HepG2 (cell line): ENCODE data around the gene ZBTB7C. TPM values are rescaled to one million over a fixed set of nuclear protein-coding genes. Genes with fewer than 3 reads are reported as not detected.

Experiments
- ATAC-seq: fragments of 200-7000 bp; cut with Tn5 transposase; 3 replicates; pipeline ENCODE4 v1.9.1; 2020; ENCODE audit warnings: mild to moderate bottlenecking, moderate library complexity
- BruUV-seq: library from RNA; stranded (reverse); fragments of 400-500 nt; replicated peaks from 2 replicates; lab custom pipeline; 2021; lab: Mats Ljungman, UMichigan
- CTCF ChIA-PET: fragments of 300-600 bp; formaldehyde crosslinking; extraction: SDS; loops from one replicate; lab custom pipeline; 2021; ENCODE audit warnings: low total read pairs, inconsistent platforms, low intra/inter-chr PET ratio; lab: Yijun Ruan, JAX
- POLR2A ChIA-PET: fragments of 350-600 bp; sonication (Branson Sonifier 250); formaldehyde crosslinking; loops from one replicate; lab custom pipeline; 2020; ENCODE audit warnings: antibody characterized with exemption, inconsistent platforms; lab: Yijun Ruan, JAX
- DNase-seq: peaks from one replicate; pipeline ENCODE4 v3.0.0-alpha.2; 2015; ENCODE audit warnings: low spot score
- FAIRE-seq: peaks from 3 replicates; lab custom pipeline; 2011; peaks lifted over from hg19 to GRCh38; lab: Jason Lieb, UNC
- H2AFZ ChIP-seq: one replicate; pipeline ENCODE4 v1.6.1; 2011; ENCODE audit warnings: low read length, inconsistent platforms
- H3K27ac ChIP-seq: fragments of 300-600 bp; 3 replicates; pipeline ENCODE4 v1.8.0; 2011; ENCODE audit warnings: mixed run types, mild to moderate bottlenecking, mixed read lengths, low read length, inconsistent platforms; ENCODE audit not compliant: insufficient read depth; ENCODE audit errors: extremely low read length
- H3K27me3 ChIP-seq, 2 experiments: fragments of 200-600 bp in 1 of 2; 2 replicates in 1 of 2; 3 replicates in 1 of 2; pipeline versions ENCODE4 v1.6.0 to v1.8.0; 2011; ENCODE audit warnings: low read length in 2 of 2, mild to moderate bottlenecking in 2 of 2, moderate library complexity in 2 of 2, inconsistent platforms in 1 of 2; ENCODE audit not compliant: insufficient read depth in 2 of 2, control insufficient read depth in 1 of 2
- H3K36me3 ChIP-seq, 2 experiments: fragments of 200-600 bp in 1 of 2; replicated peaks in 1 of 2; 2 replicates in 1 of 2; 3 replicates in 1 of 2; pipeline versions ENCODE4 v1.5.1 to v1.8.0; 2011; ENCODE audit warnings: low read length in 2 of 2, inconsistent platforms in 1 of 2; ENCODE audit not compliant: insufficient read depth in 2 of 2, control insufficient read depth in 1 of 2
- H3K4me1 ChIP-seq: 2 replicates; pipeline ENCODE4 v1.5.1; 2012; ENCODE audit warnings: low read length, inconsistent platforms; ENCODE audit not compliant: insufficient read depth
- H3K4me2 ChIP-seq: 2 replicates; pipeline ENCODE4 v1.6.0; 2011; ENCODE audit warnings: low read depth, low read length, inconsistent platforms
- H3K4me3 ChIP-seq, 3 experiments: fragments of 200-600 bp in 1 of 3; sonication (generic), shearing (Covaris generic) in 1 of 3; replicated peaks in 1 of 3; 2 replicates each; pipeline ENCODE4 v1.5.1; 2011 to 2016; ENCODE audit warnings: low read length in 3 of 3, inconsistent platforms in 2 of 3, low read depth in 2 of 3, mild to moderate bottlenecking in 2 of 3, control low read depth in 1 of 3, mixed read lengths in 1 of 3; ENCODE audit not compliant: insufficient read depth in 1 of 3
- H3K79me2 ChIP-seq: one replicate; pipeline ENCODE4 v1.6.1; 2011; ENCODE audit warnings: low read length, inconsistent platforms; ENCODE audit not compliant: insufficient read depth
- H3K9ac ChIP-seq: 2 replicates; pipeline ENCODE4 v1.6.0; 2011; ENCODE audit warnings: mild to moderate bottlenecking, low read depth, low read length, inconsistent platforms; ENCODE audit not compliant: insufficient read depth
- H3K9me3 ChIP-seq: 2 replicates; pipeline ENCODE4 v1.5.1; 2012; ENCODE audit warnings: mild to moderate bottlenecking, low read length
- H4K20me1 ChIP-seq: 2 replicates; pipeline ENCODE4 v1.6.0; 2011; ENCODE audit warnings: inconsistent platforms, mild to moderate bottlenecking, low read length, moderate library complexity; ENCODE audit not compliant: insufficient read depth
- EHMT2 ChIP-seq: fragments of 200-600 bp; sonication (generic); IDR thresholded peaks from 2 replicates; pipeline ENCODE4 v1.7.0; 2017; ENCODE audit warnings: antibody characterized with exemption, low read depth, low read length, borderline replicate concordance
- HNRNPH1 ChIP-seq: fragments of 200-400 bp; formaldehyde crosslinking; optimal IDR thresholded peaks from 2 replicates; pipeline ENCODE3; 2017; ENCODE audit warnings: mild to moderate bottlenecking, low read depth, low read length
- HNRNPLL ChIP-seq: fragments of 200-400 bp; formaldehyde crosslinking; IDR thresholded peaks from 2 replicates; pipeline ENCODE4 v1.6.1; 2017; ENCODE audit warnings: mild to moderate bottlenecking, low read depth, low read length; ENCODE audit not compliant: poor library complexity, severe bottlenecking
- MEF2D ChIP-seq: sonication (generic); formaldehyde crosslinking; IDR thresholded peaks from 2 replicates; pipeline ENCODE4 v1.5.1; 2020; ENCODE audit warnings: mild to moderate bottlenecking, missing genetic modification reagents
- NAIF1 ChIP-seq: sonication (generic); formaldehyde crosslinking; IDR thresholded peaks from 2 replicates; pipeline ENCODE4 v1.5.0; 2020; ENCODE audit warnings: mild to moderate bottlenecking, missing genetic modification reagents, borderline replicate concordance
- RFXANK ChIP-seq: IDR thresholded peaks from 2 replicates; pipeline ENCODE4 v1.6.1; 2016
- RXRB ChIP-seq: IDR thresholded peaks from 2 replicates; pipeline ENCODE4 v1.6.1; 2016; ENCODE audit warnings: borderline replicate concordance, missing genetic modification reagents, missing compliant biosample characterization
- ZBTB7A ChIP-seq: sonication (generic); formaldehyde crosslinking; IDR thresholded peaks from 2 replicates; pipeline ENCODE4 v1.8.0; 2022; ENCODE audit warnings: mild to moderate bottlenecking, missing genetic modification reagents
- ZFP82 ChIP-seq: sonication (generic); formaldehyde crosslinking; IDR thresholded peaks from 2 replicates; pipeline ENCODE4 v1.5.1; 2020; ENCODE audit warnings: mild to moderate bottlenecking, missing genetic modification reagents, borderline replicate concordance
- ZNF180 ChIP-seq: sonication (generic); formaldehyde crosslinking; IDR thresholded peaks from 2 replicates; pipeline ENCODE4 v1.4.0; 2020; ENCODE audit warnings: low read depth, missing genetic modification reagents, borderline replicate concordance
- ZNF510 ChIP-seq: sonication (generic); formaldehyde crosslinking; IDR thresholded peaks from 2 replicates; pipeline ENCODE4 v1.4.0; 2020; ENCODE audit warnings: low read depth, mild to moderate bottlenecking, missing genetic modification reagents
- ZNF547 ChIP-seq: sonication (generic); formaldehyde crosslinking; IDR thresholded peaks from 2 replicates; pipeline ENCODE4 v1.5.1; 2020; ENCODE audit warnings: mild to moderate bottlenecking, missing genetic modification reagents
- WGBS: methylation state at CpG from one replicate; pipeline ENCODE4 v1.1.6; 2017; ENCODE audit warnings: low lambda C conversion rate; 5-methylcytosine and 5-hydroxymethylcytosine counted together
- in situ Hi-C: cut with HindIII; loops from 2 replicates; pipeline ENCODE4 v1.10.0; 2017; ENCODE audit warnings: low pct_unique_long_range_greater_than_20kb; ENCODE audit not compliant: extremely low pct_ligation_motif_present
- intact Hi-C: fragments of 100-400 bp; cut with micrococcal nuclease; formaldehyde crosslinking; loops from one replicate; pipeline ENCODE4 v1.10.0; 2022; ENCODE audit not compliant: unreplicated experiment
- polyA plus RNA-seq, 8 experiments: library from polyadenylated mRNA; depleted of rRNA in 3 of 8; stranded (reverse) in 7 of 8; unstranded in 1 of 8; fragments of >200 nt; fragmentation: Illumina TruSeq in 4 of 8; extraction: Trizol in 4 of 8; gene quantifications; 2 replicates each; pipeline versions ENCODE4 v1.2.1 to v1.2.3, GENCODE V29; 2011 to 2016; ENCODE audit warnings: low read depth in 4 of 8, missing spikeins in 1 of 8, mixed read lengths in 1 of 8; ENCODE audit not compliant: insufficient read depth in 1 of 8
- total RNA-seq, 5 experiments: library from RNA; depleted of rRNA; stranded (reverse); fragments of >200 nt; fragmentation: Illumina TruSeq; extraction: Trizol; gene quantifications; 2 replicates each; pipeline ENCODE4 v1.2.3, GENCODE V29; 2016; ENCODE audit warnings: low read depth in 1 of 5
- TF ChIP-seq, protein P1 (sequence below): sonication (generic); formaldehyde crosslinking; IDR thresholded peaks from 2 replicates; pipeline ENCODE4 v1.5.0; 2020; ENCODE audit warnings: mild to moderate bottlenecking, missing genetic modification reagents
- TF ChIP-seq, protein P2 (sequence below): IDR thresholded peaks from 2 replicates; pipeline ENCODE4 v1.6.1; 2012; ENCODE audit warnings: inconsistent platforms
- TF ChIP-seq, protein P3 (sequence below): sonication (generic); formaldehyde crosslinking; IDR thresholded peaks from 2 replicates; pipeline ENCODE4 v1.8.0; 2023; ENCODE audit warnings: mild to moderate bottlenecking, missing genetic modification reagents
- TF ChIP-seq, protein P4 (sequence below): sonication (generic); formaldehyde crosslinking; IDR thresholded peaks from 2 replicates; pipeline ENCODE4 v1.4.0; 2020; ENCODE audit warnings: low read depth, missing genetic modification reagents

ZBTB7C gene
- total and polyA plus RNA-seq, 2 of the 13 experiments (the other 11 are each of a cell fraction or from before 2014, with no cell fraction given) = 0.01 to 0.04 TPM

DNA sequence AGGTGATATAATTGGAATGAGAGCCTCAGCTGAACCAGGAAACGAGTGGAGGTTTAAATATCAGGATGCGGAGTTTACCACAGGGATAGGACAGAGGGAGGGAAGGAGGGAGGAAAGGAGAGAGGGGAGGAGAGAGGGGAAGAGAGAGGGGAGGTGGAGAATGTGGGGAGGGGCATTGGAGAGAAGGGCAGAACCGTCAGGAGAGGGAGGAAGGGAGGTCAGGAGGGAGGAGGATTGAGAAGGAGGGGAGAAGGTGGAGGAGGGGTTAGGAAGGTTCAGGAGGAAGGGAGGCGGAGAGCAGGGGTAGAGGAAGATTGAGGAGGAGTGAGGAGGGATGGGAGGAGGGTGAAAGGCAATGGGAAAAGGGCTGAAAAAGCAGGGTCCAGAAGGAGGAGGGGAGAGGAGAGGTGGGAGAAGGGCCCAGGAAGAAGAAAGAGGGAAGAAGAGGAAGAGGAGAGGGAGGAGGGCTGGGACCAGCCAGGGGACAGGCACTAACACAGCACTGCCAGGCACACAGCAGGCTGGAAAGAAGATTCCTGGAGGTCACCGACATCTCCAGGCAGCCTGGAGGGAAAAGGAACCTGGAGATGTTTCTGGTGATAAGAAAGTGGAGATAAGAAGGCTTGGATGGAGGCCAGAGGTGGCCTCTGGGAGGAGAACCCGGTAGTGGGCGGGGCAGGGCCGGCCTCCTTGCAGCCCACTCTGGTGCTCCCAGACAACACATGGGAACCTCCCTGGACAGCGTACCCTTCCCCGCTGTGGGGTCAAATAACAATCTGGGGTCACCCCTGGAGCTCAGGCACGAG, 302.0 kb downstream of the ZBTB7C start (continued):
- TF ChIP-seq, protein P1, sequence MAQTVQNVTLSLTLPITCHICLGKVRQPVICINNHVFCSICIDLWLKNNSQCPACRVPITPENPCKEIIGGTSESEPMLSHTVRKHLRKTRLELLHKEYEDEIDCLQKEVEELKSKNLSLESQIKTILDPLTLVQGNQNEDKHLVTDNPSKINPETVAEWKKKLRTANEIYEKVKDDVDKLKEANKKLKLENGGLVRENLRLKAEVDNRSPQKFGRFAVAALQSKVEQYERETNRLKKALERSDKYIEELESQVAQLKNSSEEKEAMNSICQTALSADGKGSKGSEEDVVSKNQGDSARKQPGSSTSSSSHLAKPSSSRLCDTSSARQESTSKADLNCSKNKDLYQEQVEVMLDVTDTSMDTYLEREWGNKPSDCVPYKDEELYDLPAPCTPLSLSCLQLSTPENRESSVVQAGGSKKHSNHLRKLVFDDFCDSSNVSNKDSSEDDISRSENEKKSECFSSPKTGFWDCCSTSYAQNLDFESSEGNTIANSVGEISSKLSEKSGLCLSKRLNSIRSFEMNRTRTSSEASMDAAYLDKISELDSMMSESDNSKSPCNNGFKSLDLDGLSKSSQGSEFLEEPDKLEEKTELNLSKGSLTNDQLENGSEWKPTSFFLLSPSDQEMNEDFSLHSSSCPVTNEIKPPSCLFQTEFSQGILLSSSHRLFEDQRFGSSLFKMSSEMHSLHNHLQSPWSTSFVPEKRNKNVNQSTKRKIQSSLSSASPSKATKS (CRISPR knock-in tag) = no peak
- TF ChIP-seq RFXANK (CRISPR knock-in tag) = no peak
- TF ChIP-seq EHMT2 = no peak
- no peak for TF ChIP-seq HNRNPH1

DNA sequence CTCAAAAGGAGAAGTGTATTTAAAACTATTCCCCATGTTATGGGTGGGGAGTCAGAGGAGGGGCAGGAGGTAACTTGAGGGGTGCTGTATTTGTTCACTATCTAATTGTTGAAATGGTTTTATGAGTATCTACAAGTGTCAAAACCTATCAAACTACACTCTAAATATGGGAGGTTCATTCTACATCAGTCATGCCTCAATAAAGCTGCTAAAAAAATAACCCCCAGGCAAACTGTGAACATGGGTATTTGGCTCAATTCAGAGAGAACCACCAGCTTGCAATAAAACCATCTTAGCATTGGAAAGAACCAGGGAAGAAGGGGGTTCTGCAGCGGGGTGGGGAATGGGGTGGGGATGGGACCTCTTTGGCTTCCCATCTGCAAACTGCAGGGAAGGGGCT, 302.7 kb downstream of the ZBTB7C start:
- BruUV-seq = no TSS peak
- DNase-seq = no peak
- no peak for ATAC-seq
- H2AFZ ChIP-seq = no peak overlapping the region
- POLR2A ChIA-PET = no interaction called here
- H3K27ac ChIP-seq = no peak overlapping the region
- no peaks in the 10 kb centered on the region for H3K36me3 ChIP-seq
- no peak overlapping the region for H3K4me2 ChIP-seq
- intact Hi-C loops (no loop called here), in situ Hi-C loops (no loop called here)
- H3K27me3 ChIP-seq = peaks cover 2 to 18% of the 10 kb centered on the region in 2 experiments; a peak in 3 of 5 replicates
- H3K9ac ChIP-seq = no peak overlapping the region
- H4K20me1 ChIP-seq = no peaks in the 10 kb centered on the region
- no peak overlapping the region for H3K4me3 ChIP-seq
- H3K4me1 ChIP-seq = no peaks in the 10 kb centered on the region
- H3K9me3 ChIP-seq = no peaks in the 10 kb centered on the region
- CTCF ChIA-PET = no interaction called here
- no peaks in the 10 kb centered on the region for H3K79me2 ChIP-seq
- no peak for FAIRE-seq
- WGBS = 0% methylated on average over 1 of the region's 1 CpG
- TF ChIP-seq ZFP82 (CRISPR knock-in tag) (no peak), ZNF180 (no peak), RXRB (no peak), ZBTB7A (CRISPR knock-in tag) (no peak), HNRNPLL (no peak), NAIF1 (CRISPR knock-in tag) (no peak), MEF2D (CRISPR knock-in tag) (no peak), ZNF510 (CRISPR knock-in tag) (no peak), ZNF547 (no peak)
- TF ChIP-seq, protein P2, sequence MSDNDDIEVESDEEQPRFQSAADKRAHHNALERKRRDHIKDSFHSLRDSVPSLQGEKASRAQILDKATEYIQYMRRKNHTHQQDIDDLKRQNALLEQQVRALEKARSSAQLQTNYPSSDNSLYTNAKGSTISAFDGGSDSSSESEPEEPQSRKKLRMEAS = no peak
- TF ChIP-seq, protein P3, sequence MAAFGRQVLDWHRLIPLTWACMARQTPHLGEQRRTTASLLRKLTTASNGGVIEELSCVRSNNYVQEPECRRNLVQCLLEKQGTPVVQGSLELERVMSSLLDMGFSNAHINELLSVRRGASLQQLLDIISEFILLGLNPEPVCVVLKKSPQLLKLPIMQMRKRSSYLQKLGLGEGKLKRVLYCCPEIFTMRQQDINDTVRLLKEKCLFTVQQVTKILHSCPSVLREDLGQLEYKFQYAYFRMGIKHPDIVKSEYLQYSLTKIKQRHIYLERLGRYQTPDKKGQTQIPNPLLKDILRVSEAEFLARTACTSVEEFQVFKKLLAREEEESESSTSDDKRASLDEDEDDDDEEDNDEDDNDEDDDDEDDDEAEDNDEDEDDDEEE (CRISPR knock-in tag) = no peak
- TF ChIP-seq, protein P4, sequence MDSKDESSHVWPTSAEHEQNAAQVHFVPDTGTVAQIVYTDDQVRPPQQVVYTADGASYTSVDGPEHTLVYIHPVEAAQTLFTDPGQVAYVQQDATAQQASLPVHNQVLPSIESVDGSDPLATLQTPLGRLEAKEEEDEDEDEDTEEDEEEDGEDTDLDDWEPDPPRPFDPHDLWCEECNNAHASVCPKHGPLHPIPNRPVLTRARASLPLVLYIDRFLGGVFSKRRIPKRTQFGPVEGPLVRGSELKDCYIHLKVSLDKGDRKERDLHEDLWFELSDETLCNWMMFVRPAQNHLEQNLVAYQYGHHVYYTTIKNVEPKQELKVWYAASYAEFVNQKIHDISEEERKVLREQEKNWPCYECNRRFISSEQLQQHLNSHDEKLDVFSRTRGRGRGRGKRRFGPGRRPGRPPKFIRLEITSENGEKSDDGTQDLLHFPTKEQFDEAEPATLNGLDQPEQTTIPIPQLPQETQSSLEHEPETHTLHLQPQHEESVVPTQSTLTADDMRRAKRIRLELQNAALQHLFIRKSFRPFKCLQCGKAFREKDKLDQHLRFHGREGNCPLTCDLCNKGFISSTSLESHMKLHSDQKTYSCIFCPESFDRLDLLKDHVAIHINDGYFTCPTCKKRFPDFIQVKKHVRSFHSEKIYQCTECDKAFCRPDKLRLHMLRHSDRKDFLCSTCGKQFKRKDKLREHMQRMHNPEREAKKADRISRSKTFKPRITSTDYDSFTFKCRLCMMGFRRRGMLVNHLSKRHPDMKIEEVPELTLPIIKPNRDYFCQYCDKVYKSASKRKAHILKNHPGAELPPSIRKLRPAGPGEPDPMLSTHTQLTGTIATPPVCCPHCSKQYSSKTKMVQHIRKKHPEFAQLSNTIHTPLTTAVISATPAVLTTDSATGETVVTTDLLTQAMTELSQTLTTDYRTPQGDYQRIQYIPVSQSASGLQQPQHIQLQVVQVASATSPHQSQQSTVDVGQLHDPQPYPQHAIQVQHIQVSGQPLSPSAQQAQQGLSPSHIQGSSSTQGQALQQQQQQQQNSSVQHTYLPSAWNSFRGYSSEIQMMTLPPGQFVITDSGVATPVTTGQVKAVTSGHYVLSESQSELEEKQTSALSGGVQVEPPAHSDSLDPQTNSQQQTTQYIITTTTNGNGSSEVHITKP = no peak
